ENCODE data around the gene ITGAX.

ITGAX gene

DNA sequence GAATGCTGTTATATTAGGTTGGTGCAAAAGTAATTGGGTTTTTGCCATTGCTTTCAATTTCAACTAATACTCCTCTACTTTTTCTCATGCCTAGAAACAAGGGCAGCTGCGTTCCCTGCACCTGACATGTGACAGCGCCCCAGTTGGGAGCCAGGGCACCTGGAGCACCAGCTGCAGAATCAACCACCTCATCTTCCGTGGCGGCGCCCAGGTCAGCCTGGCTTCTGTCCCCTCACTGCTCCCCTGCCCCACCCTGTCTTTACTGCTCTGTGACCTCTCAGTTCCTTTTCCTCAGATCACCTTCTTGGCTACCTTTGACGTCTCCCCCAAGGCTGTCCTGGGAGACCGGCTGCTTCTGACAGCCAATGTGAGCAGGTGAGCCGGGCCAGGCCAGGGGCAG lies 21.7 kb downstream of the ITGAX start:
- no peak for DNase-seq

- no peak for DNase-seq
Observed at GRCh38 chr16:31377210-31377903, 22.4 kb downstream of the ITGAX start.

DNA sequence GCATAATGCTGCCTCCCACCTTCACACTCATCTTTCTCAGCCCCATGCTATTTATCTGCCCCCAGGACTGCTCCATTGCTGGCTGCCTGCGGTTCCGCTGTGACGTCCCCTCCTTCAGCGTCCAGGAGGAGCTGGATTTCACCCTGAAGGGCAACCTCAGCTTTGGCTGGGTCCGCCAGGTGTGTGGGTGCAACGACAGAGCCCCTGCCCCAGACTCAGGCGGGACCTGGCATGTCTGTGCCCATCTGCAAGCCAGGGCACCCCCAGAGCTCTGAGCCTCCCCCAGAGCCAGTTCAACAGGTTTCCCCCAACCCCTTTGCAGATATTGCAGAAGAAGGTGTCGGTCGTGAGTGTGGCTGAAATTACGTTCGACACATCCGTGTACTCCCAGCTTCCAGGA lies 25.2 kb downstream of the ITGAX start:
- DNase-seq = no peak

GRCh38 chr16:31382485-31383161 lies 27.6 kb downstream of the ITGAX start:
- DNase-seq = no peak

GRCh38 chr16:31385680-31386079 lies 30.7 kb downstream of the ITGAX start:
- no peak for DNase-seq

DNA sequence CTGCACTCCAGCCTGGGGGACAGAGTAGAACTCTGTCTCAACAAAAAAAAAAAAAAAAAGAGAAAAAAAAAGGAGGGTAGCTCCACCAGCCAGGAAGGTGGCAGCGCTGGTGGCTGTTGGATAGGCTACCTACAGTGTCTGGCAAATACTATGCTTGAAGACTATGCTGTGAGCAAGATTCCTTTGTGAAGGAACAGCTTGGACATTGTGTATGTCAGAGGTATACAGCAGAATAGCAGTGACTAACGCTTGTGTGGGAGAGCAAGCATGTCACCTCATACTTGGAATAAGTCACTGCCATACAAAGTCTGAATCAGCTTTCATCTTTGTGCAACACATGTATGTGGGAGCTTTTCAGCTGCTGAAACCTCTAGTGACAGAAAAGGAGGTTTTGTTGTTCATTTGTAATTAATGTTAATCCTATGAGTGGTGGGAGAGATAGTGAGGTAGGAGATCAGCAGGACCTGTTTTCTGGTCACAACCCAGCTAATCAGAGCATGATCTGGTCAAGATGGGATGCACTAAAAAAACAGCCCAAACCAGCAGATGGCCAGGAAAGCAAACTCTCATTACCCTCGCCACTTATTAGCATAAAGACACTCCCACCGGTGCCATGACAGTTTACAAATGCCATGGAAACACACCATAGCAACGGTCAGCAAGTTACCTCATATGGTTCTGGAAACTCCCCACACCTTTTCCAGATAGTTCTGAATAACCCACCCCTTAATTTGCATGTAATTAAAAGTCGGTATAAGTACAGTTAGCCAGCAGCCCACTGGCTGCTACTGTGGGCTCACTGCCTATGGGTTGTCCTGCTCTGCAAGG lies 31.4 kb downstream of the ITGAX start:
- DNase-seq = no peak

DNA sequence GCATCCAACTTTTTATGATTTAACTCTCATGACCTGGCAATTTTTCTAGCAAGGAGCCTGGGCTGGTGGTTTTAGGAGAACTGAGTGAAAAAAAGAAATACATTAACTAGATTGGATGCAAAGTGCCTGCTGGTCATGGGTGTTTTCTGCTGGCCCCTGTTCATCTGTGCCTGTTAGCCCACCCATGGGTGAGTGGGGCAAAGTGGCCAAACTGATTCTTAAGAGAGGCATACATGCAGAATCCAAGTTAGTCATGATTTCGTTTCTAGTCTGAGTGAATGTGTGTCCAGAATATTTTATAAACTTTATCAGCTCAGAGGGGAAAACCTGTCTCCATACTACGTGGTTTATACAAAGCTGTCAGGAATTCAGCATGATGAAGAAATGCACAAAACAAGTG lies 33.6 kb downstream of the ITGAX start:
- no peak for DNase-seq

DNA sequence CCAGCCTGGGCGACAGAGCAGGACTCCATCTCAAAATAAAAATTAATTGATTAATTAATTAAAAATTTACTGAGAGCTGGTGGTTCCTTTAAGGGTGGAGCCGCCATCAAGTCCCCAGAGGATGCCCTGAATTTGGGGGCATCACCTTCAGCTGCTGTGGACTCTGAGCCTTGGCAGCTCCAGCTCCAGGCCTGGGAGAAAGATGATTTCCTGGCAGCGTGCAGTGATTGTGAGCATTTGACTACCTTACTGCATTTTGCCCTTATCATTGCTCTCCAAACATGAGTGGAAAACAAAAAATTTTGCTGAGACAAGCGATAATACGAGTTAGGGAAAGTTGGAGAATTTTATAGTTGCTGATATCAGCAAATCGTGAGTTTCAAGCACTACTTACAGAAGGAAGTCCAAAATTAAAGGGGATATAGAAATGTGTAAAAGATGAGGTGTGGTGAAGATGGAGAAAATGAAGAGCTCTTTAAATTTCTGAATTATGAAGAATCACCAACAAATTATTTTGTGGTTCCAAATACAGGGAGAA lies 35.6 kb downstream of the ITGAX start:
- no peak for DNase-seq

DNA sequence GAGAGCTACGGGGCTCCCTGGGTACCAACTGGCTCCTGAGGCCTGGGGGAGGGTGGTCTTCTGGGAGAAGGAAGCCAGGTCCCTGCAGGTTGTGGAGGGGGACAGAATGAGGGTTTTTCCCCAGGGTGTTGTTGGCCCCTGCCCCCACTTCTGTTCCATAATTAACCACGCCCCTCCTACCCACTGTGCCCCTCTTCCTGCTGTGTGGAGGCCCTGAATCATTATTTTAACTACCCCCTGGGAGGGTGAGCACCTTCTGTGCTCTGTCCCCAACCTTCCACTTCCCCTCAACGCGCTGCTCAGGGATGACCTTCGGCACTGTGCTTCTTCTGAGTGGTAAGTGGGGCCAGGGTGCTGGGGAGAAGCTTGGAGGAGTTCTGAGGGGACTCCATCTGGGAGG lies 38.1 kb downstream of the ITGAX start, which contains the start of gene ITGAD:
Gene ITGAD, plus strand, starts transcription at position 280 of the 400 bp plus-strand sequence. Its CDS starts 26 bp downstream, at position 306.
- DNase-seq = no peak

DNA sequence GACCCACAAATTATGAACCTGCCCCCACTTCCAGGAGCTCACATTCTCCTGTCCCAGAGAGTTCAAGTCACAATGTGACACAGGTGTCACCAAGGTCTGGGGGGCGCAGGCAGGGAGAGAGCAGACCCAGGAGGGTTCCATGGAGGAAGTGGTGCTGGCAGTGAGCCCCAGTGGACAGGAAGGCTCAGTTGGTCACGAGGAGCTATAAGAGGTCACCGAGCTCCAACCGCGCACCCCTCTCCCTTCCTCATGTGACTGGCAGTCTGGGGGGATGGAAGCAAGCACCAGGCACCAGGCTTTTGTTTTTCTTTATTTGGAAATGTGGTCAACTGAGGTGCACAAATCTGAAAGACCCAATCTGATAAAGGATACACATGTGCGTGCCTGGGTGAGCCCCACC lies 40.7 kb downstream of the ITGAX start:
- DNase-seq = no peak

DNA sequence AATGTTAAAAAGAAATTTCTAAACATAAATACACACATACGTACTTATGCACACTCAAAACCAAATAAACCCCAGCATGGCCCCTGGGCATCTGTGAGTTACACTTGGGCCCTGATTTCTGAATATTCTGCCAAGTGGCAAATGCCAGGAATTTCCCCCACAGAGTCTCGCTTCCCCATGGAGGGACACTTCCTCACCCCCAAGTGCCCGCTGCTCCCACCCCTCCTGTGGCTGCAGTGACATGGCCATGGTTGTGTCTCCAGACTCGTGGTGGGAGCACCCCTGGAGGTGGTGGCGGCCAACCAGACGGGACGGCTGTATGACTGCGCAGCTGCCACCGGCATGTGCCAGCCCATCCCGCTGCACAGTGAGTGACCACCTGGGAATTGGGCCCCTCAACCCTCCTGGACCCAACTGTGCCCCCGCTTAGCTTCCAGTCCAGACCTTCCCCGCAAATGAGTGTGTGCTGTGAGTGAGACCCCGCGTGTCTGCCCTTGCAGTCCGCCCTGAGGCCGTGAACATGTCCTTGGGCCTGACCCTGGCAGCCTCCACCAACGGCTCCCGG lies 42.2 kb downstream of the ITGAX start:
- DNase-seq = no peak

GRCh38 chr16:31397701-31398100 lies 42.7 kb downstream of the ITGAX start:
- DNase-seq = no peak

DNA sequence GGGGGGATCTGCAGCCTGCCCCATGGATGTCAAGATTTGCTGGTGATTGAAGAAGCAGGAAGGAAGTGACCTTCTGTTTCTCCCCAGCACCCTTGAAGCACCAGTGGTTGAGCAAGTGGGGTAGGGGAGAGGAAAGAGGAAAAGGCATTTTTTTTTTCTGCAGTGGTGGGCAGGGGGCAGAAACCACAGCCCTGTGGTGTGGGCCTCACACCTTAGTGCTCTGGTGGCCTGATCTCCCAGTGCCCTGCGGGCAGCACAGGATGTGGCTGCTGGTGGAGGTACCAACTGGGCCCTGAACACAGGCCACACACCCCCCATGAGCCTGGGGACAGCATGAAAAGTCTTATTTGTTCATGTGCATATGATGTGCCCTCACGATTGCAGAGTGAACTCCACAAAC lies 45.2 kb downstream of the ITGAX start:
- DNase-seq = no peak

DNA sequence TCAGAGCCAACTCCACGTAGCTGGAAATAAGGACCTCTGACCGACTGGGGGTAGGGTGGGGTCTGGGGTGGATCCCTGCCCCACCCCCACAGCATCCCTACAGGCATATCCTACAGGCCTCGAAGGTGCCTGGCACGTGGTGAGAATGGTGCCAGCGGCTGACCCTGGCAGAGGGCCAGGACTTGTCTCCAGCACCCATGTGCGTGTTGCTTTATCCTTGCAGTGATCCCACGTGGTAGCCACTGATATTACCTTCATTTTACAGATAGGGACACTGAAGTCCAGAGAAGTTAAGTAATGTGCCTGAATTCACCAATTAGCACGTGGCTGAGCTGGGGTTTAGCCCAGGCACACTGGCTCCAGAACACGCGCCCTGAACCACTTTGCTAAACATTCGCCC lies 46.5 kb downstream of the ITGAX start:
- no peak for DNase-seq

DNA sequence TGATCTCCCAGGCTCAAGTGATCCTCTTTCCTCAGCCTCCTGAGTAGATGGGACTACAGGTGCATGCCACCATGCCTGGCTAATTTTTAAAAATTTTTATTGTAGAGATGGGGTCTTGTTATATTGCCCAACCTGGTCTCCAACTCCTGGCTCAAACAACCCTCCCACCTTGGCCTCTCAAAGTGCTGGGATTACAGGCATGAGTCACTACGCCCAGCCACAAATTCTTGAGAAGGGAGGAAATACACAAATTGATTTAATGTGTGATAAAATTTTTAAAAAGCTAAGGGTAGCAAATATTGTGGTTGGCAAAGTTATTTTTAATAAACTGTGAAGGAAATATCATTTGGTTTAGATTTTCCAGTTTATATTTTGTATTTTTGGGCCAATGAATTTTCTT lies 47.7 kb downstream of the ITGAX start:
- DNase-seq = no peak

DNA sequence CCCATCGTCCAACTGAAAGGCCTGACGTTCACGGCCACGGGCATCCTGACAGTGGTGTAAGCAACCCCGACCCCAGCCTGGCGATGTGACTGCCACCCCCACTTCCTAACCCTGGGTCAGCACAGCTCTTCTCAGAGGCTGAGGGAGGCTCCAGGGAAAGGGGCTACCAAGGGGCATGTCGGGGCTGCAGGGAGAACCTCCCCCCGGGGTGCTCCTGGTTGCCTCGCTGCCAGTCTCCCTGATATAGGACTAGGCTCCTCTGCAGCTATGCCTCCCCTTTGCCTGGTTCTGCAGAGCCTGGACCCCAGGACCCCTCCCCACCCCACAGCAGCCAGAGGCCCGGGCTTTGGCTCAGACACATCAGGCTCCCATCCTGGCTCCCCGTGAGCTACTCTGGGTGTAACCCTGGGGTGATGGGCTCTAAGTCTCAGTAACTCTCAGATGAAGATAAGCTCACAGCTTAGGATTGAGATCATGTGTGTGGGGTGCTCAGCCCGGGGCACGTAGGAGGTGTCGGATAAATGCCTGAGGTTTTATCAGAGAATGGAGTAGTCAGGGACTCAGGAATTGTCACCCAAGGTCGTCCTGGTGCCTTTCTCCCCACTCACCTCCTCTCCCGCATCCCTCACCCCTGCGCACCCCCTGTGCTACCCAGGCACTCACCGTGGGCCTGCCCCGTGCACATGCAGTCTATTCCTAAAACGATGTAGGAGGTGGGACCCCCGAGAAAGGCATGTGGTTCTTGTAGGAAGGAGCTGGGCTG lies 48.8 kb downstream of the ITGAX start:
- no peak for DNase-seq

DNA sequence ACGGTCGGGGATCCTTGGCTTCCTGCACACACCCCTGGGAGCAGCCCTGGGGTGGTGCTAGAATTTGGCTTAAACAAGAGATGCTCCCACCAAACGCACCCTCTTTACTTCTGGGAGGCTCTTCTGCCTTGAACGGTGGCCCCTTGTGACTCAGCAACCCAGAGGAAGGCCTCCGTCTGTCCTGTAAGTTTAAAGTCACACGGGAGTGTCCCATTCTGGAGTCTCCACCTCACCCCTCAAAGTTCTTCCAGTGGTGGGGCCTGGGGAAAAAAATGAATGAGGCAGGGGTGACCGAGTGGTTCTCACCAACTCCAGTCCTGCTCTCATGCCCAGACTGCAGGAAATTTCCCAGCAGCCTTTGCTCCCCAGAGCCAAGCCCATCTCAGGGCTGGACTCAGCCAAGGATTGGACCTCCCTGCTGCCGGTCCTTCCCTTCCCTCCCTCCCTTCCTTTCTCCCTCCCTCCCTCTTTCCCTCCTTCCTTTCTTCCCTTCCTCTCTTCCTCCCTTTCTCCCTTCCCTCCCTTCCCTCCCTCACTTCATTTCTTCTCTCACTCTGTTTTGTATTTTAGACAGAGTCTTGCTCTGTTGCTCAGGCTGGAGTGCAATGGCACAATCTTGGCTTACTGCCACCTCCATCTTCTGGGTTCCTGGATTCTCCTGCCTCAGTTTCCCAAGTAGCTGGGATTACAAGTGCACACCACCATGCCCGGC lies 49.5 kb downstream of the ITGAX start:
- no peak for DNase-seq

- no peak for DNase-seq
Observed at GRCh38 chr16:31407406-31407805, 52.4 kb downstream of the ITGAX start.

GRCh38 chr16:31409433-31409832 lies 54.5 kb downstream of the ITGAX start:
- no peak for DNase-seq

GRCh38 chr16:31410082-31410481 lies 55.1 kb downstream of the ITGAX start:
- no peak for DNase-seq

DNA sequence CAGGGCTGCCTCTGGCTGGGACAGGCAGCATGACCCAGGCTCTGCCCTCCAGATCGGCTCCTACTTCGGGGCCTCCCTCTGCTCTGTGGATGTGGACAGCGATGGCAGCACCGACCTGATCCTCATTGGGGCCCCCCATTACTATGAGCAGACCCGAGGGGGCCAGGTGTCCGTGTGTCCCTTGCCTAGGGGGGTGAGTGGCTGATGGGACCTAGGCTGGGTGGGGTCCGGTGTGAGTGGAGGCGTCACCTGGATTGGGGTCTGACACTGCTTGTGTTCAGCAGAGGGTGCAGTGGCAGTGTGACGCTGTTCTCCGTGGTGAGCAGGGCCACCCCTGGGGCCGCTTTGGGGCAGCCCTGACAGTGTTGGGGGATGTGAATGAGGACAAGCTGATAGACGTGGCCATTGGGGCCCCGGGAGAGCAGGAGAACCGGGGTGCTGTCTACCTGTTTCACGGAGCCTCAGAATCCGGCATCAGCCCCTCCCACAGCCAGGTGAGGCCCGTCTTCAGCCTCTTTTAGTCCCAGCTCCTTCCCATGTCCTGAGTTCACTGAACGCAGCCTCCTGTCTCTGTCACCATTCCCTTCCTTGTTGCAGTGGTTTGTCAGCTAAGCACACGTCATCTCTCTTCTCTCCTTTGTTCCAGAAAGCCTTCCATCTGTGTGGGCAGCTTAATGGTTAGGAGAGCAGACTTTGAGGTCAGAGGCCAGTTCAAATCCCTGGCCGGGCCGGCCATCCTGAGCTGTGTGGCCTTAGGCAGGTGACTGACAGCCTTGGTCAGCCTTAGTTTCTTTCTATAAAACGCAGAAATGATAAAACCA lies 56.3 kb downstream of the ITGAX start:
- no peak for DNase-seq

Measured in NCI-H187 treated with DMSO at 0.1 percent for 48 hours (cell line).